Measurements from ENCODE around the gene FA2H. TPM values are rescaled to one million over a fixed set of nuclear protein-coding genes. Genes with fewer than 3 reads are reported as not detected.
"Not testable (repeated sequence)": the region's sequence is repeated elsewhere in the genome, so short reads cannot be mapped to it uniquely, and the experiment has no call there.

FA2H gene
- polyA plus RNA-seq, 10 donors = 0.08 to 0.51 (median 0.22) TPM; not detected in 4

- no peak for DNase-seq
These were observed 3.6 kb downstream of the FA2H start for GRCh38 chr16:74770831-74771526.

- DNase-seq = no peak
These were observed 4.9 kb downstream of the FA2H start for GRCh38 chr16:74769586-74770190.

- peak in 1 of 3 donors; percentile 19 for DNase-seq
These were observed 6.4 kb downstream of the FA2H start for GRCh38 chr16:74768239-74768638.

- no peak for DNase-seq
These were observed 6.9 kb downstream of the FA2H start for GRCh38 chr16:74767749-74768148.

GRCh38 chr16:74766729-74767128 is 7.9 kb downstream of the FA2H start:
- no peak for DNase-seq

- not testable (repeated sequence) for DNase-seq
These were observed 10.4 kb downstream of the FA2H start for GRCh38 chr16:74764184-74764583.

GRCh38 chr16:74761665-74762064 is 13.0 kb downstream of the FA2H start:
- no peak for DNase-seq

GRCh38 chr16:74760007-74760767 is 14.4 kb downstream of the FA2H start:
- DNase-seq = peak in 1 of 3 donors; percentile 8

GRCh38 chr16:74759564-74759963 is 15.1 kb downstream of the FA2H start:
- no peak for DNase-seq

- no peak for DNase-seq
These were observed 15.8 kb downstream of the FA2H start for GRCh38 chr16:74758801-74759200.

GRCh38 chr16:74757349-74757748 is 17.3 kb downstream of the FA2H start:
- DNase-seq = no peak

GRCh38 chr16:74756203-74756602 is 18.4 kb downstream of the FA2H start:
- no peak for DNase-seq

- DNase-seq = no peak
These were observed 21.4 kb downstream of the FA2H start for GRCh38 chr16:74753180-74753579.

GRCh38 chr16:74752756-74753155 is 21.9 kb downstream of the FA2H start:
- DNase-seq = no peak

GRCh38 chr16:74752258-74752657 is 22.4 kb downstream of the FA2H start:
- no peak for DNase-seq

GRCh38 chr16:74751658-74752057 is 23.0 kb downstream of the FA2H start:
- no peak for DNase-seq

GRCh38 chr16:74749291-74750055 is 25.1 kb downstream of the FA2H start:
- DNase-seq = no peak

GRCh38 chr16:74748616-74749026 is 26.0 kb downstream of the FA2H start:
- no peak for DNase-seq

GRCh38 chr16:74747716-74748615 is 26.7 kb downstream of the FA2H start:
- DNase-seq = no peak

- no peak for DNase-seq
These were observed 28.7 kb downstream of the FA2H start for GRCh38 chr16:74745926-74746325.

GRCh38 chr16:74745109-74745615 is 29.5 kb downstream of the FA2H start:
- no peak for DNase-seq
